K562 (cell line): ENCODE results near the gene IL24. TPM values are rescaled to one million over a fixed set of nuclear protein-coding genes. Genes with fewer than 3 reads are reported as not detected.

Experiments
- CBFB ChIP-seq: sonication (generic); formaldehyde crosslinking; IDR thresholded peaks from 2 replicates; pipeline ENCODE4 v1.4.0; 2020; ENCODE audit warnings: mild to moderate bottlenecking, missing genetic modification reagents
- CREB1 ChIP-seq, 2 experiments: sonication (generic) in 1 of 2; formaldehyde crosslinking in 1 of 2; IDR thresholded peaks; 2 replicates each; pipeline versions ENCODE4 v1.6.1 to v1.8.0; 2012 to 2022; ENCODE audit warnings: inconsistent platforms in 1 of 2, mild to moderate bottlenecking in 1 of 2, missing genetic modification reagents in 1 of 2, moderate library complexity in 1 of 2
- EP400 ChIP-seq: fragments of 450-650 bp; IDR thresholded peaks from 2 replicates; pipeline ENCODE4 v1.6.1; 2017; ENCODE audit warnings: antibody characterized with exemption, mild to moderate bottlenecking, moderate library complexity
- FOXP1 ChIP-seq: sonication (generic); formaldehyde crosslinking; IDR thresholded peaks from 2 replicates; pipeline ENCODE4 v1.8.0; 2022; ENCODE audit warnings: mild to moderate bottlenecking, missing genetic modification reagents
- KAT8 ChIP-seq: fragments of 450-650 bp; IDR thresholded peaks from 2 replicates; pipeline ENCODE4 v1.6.1; 2016; ENCODE audit warnings: low read depth, mild to moderate bottlenecking
- KHSRP ChIP-seq: fragments of 450-650 bp; IDR thresholded peaks from 2 replicates; pipeline ENCODE4 v1.6.1; 2017
- L3MBTL2 ChIP-seq: fragments of 450-650 bp; IDR thresholded peaks from 2 replicates; pipeline ENCODE4 v1.6.1; 2016; ENCODE audit warnings: mild to moderate bottlenecking, moderate library complexity
- RBFOX2 ChIP-seq: fragments of 200-400 bp; formaldehyde crosslinking; IDR thresholded peaks from 2 replicates; pipeline ENCODE4 v1.6.1; 2017; ENCODE audit warnings: low read depth, mild to moderate bottlenecking, low read length, moderate library complexity
- SREBF2 ChIP-seq: sonication (generic); formaldehyde crosslinking; IDR thresholded peaks from 2 replicates; pipeline ENCODE4 v1.4.0; 2020; ENCODE audit warnings: mild to moderate bottlenecking, missing genetic modification reagents
- SRSF9 ChIP-seq: fragments of 200-400 bp; formaldehyde crosslinking; IDR thresholded peaks from 2 replicates; pipeline ENCODE4 v1.6.1; 2017; ENCODE audit warnings: low read depth, low read length, borderline replicate concordance
- YBX1 ChIP-seq: fragments of 450-650 bp; IDR thresholded peaks from 2 replicates; pipeline ENCODE4 v1.7.1; 2016; ENCODE audit warnings: mild to moderate bottlenecking
- ZC3H11A ChIP-seq: IDR thresholded peaks from 2 replicates; pipeline ENCODE4 v1.6.1; 2012; ENCODE audit warnings: low read depth, low read length, improper control_type of control experiment
- ZNF143 ChIP-seq: sonication (generic); formaldehyde crosslinking; IDR thresholded peaks from 2 replicates; pipeline ENCODE4 v1.9.0; 2022; ENCODE audit warnings: mild to moderate bottlenecking, missing genetic modification reagents
- ZNF24 ChIP-seq: fragments of 450-650 bp; IDR thresholded peaks from 2 replicates; pipeline ENCODE4 v1.6.1; 2016
- ZNF324 ChIP-seq: fragments of 250-450 bp; sonication (Bioruptor Pico); IDR thresholded peaks from 2 replicates; pipeline ENCODE4 v1.4.0; 2020; ENCODE audit warnings: mild to moderate bottlenecking
- ZNF785 ChIP-seq: fragments of 250-450 bp; sonication (Bioruptor Pico); IDR thresholded peaks from 2 replicates; pipeline ENCODE4 v1.4.0; 2020; ENCODE audit warnings: mild to moderate bottlenecking
- polyA plus RNA-seq, 8 experiments: library from polyadenylated mRNA; depleted of rRNA in 4 of 8; stranded (reverse) in 5 of 8; unstranded in 3 of 8; fragments of >200 nt; fragmentation: Nextera tagmentation in 2 of 8; fragmentation: Illumina TruSeq in 1 of 8; extraction: Ambion mirVana in 2 of 8; extraction: Trizol in 1 of 8; gene quantifications; 2 replicates each; pipeline versions ENCODE4 v1.2.1 to v1.2.3, GENCODE V29; 2011 to 2014; ENCODE audit warnings: inconsistent platforms in 1 of 8, missing spikeins in 1 of 8
- total RNA-seq, 7 experiments: library from RNA; depleted of rRNA in 6 of 7; stranded (reverse); fragments of >200 nt in 6 of 7; fragmentation: Illumina TruSeq in 2 of 7; extraction: Trizol in 2 of 7; gene quantifications; 2 replicates each; pipeline versions ENCODE4 v1.2.1 to v1.2.3, GENCODE V29; 2011 to 2021; ENCODE audit warnings: low replicate concordance in 1 of 7
- TF ChIP-seq, protein P1 (sequence below): fragments of 450-650 bp; formaldehyde crosslinking; conservative IDR thresholded peaks from 2 replicates; pipeline ENCODE4 v1.4.0; 2022; ENCODE audit warnings: mild to moderate bottlenecking, missing genetic modification characterization
- TF ChIP-seq, protein P2 (sequence below): fragments of 450-650 bp; IDR thresholded peaks from 2 replicates; pipeline ENCODE4 v1.6.1; 2016; ENCODE audit warnings: antibody characterized with exemption
- TF ChIP-seq, protein P3 (sequence below): sonication (generic); formaldehyde crosslinking; IDR thresholded peaks from 2 replicates; pipeline ENCODE4 v1.8.0; 2022; ENCODE audit warnings: mild to moderate bottlenecking, missing genetic modification reagents
- TF ChIP-seq, protein P4 (sequence below): IDR thresholded peaks from 2 replicates; pipeline ENCODE4 v1.6.1; 2012; ENCODE audit warnings: low read depth, low read length, improper control_type of control experiment, borderline replicate concordance

Gene IL24
- total and polyA plus RNA-seq, 9 of the 15 experiments (the other 6 are each of a cell fraction or from before 2014, with no cell fraction given), result 0.04 to 0.19 TPM; not detected in 7

DNA sequence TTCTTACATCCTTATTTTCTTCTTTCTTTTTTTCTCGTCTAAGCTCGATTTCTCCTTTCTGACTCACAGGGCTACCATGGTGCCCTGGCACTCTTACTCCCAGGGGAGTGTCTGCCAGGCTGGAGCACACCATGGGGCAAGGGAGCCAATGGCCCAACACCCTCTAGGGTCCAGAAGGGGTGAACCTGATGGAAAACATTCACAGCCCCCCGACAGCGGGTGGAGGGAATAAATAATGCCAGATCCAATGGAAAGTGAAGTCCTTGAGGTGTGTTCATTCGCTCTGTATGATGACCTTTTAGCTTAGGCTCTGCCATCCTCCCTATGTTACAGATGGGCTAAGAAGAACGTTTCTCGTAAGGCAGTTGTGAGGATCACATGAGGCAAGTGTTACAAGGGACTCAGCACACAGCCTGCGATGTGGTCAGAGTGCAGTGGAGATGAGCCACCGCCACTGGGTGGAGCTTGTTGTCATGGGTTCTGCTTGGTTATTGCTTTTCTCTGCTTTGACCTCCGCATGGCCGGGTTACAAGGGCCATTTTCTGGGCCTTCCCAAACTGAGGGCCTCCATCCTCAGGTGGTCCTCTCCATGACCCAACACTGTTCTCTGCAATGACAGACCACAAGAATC lies 28.0 kb downstream of the IL24 start (continued):
- TF ChIP-seq, protein P1, sequence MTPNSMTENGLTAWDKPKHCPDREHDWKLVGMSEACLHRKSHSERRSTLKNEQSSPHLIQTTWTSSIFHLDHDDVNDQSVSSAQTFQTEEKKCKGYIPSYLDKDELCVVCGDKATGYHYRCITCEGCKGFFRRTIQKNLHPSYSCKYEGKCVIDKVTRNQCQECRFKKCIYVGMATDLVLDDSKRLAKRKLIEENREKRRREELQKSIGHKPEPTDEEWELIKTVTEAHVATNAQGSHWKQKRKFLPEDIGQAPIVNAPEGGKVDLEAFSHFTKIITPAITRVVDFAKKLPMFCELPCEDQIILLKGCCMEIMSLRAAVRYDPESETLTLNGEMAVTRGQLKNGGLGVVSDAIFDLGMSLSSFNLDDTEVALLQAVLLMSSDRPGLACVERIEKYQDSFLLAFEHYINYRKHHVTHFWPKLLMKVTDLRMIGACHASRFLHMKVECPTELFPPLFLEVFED, result no peak
- TF ChIP-seq KHSRP (no peak), SREBF2 (CRISPR knock-in tag) (no peak), FOXP1 (CRISPR knock-in tag) (no peak), ZNF143 (CRISPR knock-in tag) (no peak), CREB1 (IDR thresholded peaks at IDR 0.05) (no peak), CREB1 (CRISPR knock-in tag; IDR thresholded peaks at IDR 0.05) (0 out of 2 replicates have a peak, but pooled peaks have one; percentile 26), ZNF24 (no peak), YBX1 (no peak), RBFOX2 (no peak), L3MBTL2 (peak; percentile 19; the same call in 1 of the 2 replicates), ZNF324 (no peak), CBFB (CRISPR knock-in tag) (0 out of 2 replicates have a peak, but pooled peaks have one; percentile 55), EP400 (no peak), SRSF9 (no peak), ZC3H11A (no peak), KAT8 (no peak), ZNF785 (CRISPR knock-in tag) (no peak)
- TF ChIP-seq, protein P2, sequence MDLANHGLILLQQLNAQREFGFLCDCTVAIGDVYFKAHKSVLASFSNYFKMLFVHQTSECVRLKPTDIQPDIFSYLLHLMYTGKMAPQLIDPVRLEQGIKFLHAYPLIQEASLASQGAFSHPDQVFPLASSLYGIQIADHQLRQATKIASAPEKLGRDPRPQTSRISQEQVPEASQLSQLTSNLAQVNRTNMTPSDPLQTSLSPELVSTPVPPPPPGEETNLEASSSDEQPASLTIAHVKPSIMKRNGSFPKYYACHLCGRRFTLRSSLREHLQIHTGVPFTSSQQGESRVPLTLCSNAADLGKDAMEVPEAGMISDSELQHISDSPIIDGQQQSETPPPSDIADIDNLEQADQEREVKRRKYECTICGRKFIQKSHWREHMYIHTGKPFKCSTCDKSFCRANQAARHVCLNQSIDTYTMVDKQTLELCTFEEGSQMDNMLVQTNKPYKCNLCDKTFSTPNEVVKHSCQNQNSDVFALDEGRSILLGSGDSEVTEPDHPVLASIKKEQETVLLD, result no peak
- TF ChIP-seq, protein P3, sequence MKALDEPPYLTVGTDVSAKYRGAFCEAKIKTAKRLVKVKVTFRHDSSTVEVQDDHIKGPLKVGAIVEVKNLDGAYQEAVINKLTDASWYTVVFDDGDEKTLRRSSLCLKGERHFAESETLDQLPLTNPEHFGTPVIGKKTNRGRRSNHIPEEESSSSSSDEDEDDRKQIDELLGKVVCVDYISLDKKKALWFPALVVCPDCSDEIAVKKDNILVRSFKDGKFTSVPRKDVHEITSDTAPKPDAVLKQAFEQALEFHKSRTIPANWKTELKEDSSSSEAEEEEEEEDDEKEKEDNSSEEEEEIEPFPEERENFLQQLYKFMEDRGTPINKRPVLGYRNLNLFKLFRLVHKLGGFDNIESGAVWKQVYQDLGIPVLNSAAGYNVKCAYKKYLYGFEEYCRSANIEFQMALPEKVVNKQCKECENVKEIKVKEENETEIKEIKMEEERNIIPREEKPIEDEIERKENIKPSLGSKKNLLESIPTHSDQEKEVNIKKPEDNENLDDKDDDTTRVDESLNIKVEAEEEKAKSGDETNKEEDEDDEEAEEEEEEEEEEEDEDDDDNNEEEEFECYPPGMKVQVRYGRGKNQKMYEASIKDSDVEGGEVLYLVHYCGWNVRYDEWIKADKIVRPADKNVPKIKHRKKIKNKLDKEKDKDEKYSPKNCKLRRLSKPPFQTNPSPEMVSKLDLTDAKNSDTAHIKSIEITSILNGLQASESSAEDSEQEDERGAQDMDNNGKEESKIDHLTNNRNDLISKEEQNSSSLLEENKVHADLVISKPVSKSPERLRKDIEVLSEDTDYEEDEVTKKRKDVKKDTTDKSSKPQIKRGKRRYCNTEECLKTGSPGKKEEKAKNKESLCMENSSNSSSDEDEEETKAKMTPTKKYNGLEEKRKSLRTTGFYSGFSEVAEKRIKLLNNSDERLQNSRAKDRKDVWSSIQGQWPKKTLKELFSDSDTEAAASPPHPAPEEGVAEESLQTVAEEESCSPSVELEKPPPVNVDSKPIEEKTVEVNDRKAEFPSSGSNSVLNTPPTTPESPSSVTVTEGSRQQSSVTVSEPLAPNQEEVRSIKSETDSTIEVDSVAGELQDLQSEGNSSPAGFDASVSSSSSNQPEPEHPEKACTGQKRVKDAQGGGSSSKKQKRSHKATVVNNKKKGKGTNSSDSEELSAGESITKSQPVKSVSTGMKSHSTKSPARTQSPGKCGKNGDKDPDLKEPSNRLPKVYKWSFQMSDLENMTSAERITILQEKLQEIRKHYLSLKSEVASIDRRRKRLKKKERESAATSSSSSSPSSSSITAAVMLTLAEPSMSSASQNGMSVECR (CRISPR knock-in tag), result 0 out of 2 replicates have a peak, but pooled peaks have one; percentile 46
- TF ChIP-seq, protein P4, sequence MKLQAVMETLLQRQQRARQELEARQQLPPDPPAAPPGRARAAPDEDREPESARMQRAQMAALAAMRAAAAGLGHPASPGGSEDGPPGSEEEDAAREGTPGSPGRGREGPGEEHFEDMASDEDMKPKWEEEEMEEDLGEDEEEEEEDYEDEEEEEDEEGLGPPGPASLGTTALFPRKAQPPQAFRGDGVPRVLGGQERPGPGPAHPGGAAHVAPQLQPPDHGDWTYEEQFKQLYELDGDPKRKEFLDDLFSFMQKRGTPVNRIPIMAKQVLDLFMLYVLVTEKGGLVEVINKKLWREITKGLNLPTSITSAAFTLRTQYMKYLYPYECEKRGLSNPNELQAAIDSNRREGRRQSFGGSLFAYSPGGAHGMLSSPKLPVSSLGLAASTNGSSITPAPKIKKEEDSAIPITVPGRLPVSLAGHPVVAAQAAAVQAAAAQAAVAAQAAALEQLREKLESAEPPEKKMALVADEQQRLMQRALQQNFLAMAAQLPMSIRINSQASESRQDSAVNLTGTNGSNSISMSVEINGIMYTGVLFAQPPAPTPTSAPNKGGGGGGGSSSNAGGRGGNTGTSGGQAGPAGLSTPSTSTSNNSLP, result no peak
